Esophagus squamous epithelium (tissue), 5 donors: ENCODE measurements around the gene SLC24A3. TPM values are rescaled to one million over a fixed set of nuclear protein-coding genes. Genes with fewer than 3 reads are reported as not detected.

Source experiments
- DNase-seq: peaks from one replicate; lab custom pipeline; 2025; lab: John Stamatoyannopoulos, UW
- H3K27ac ChIP-seq, 4 donors: fragments of 200-600 bp; sonication (generic); one replicate each; pipeline ENCODE4 v1.5.1; 2016 to 2019; ENCODE audit warnings: mild to moderate bottlenecking in 1 of 4
- H3K27me3 ChIP-seq, 4 donors: fragments of 200-600 bp; sonication (generic); 1 replicate in 3 of 4; 2 replicates in 1 of 4; pipeline versions ENCODE4 v1.5.1 to v1.6.0; 2017 to 2021; ENCODE audit warnings: antibody characterized with exemption in 1 of 4
- H3K36me3 ChIP-seq, 3 donors: fragments of 200-600 bp; sonication (generic); one replicate each; pipeline ENCODE4 v1.5.1; 2016 to 2019
- H3K4me1 ChIP-seq, 3 donors: fragments of 200-600 bp; sonication (generic); one replicate each; pipeline ENCODE4 v1.5.1; 2017 to 2019
- H3K4me3 ChIP-seq, 4 donors: fragments of 200-600 bp; sonication (generic); 1 replicate in 3 of 4; 2 replicates in 1 of 4; pipeline ENCODE4 v1.5.1; 2016 to 2019; ENCODE audit warnings: mild to moderate bottlenecking in 2 of 4, moderate library complexity in 1 of 4
- H3K9me3 ChIP-seq, 3 donors: fragments of 200-600 bp; sonication (generic); one replicate each; pipeline ENCODE4 v1.5.1; 2016 to 2019
- CTCF ChIP-seq, 6 experiments: fragments of 450-650 bp in 4 of 6; fragments of 200-600 bp in 2 of 6; sonication (generic) in 2 of 6; IDR thresholded peaks; one replicate each; pipeline ENCODE4 v1.5.1; 2016 to 2019; ENCODE audit warnings: antibody characterized with exemption in 6 of 6, mild to moderate bottlenecking in 4 of 6, moderate library complexity in 4 of 6
- POLR2A ChIP-seq, 4 donors: fragments of 450-650 bp; IDR thresholded peaks; one replicate each; pipeline ENCODE4 v1.6.1; 2017; ENCODE audit warnings: antibody characterized with exemption in 4 of 4, mild to moderate bottlenecking in 4 of 4, moderate library complexity in 3 of 4
- WGBS, 2 donors: methylation state at CpG; one replicate each; pipeline ENCODE4 v1.1.5; 2018; 5-methylcytosine and 5-hydroxymethylcytosine counted together
- intact Hi-C: fragments of 100-400 bp; cut with DNase I; formaldehyde crosslinking; loops from one replicate; pipeline ENCODE4 v1.15.0; 2022
- total RNA-seq, 4 donors: library from RNA; depleted of rRNA; stranded (reverse); fragments of >200 nt; gene quantifications; one replicate each; pipeline ENCODE4 v1.1.0, GENCODE V29; 2016
- donor health status: DM: yes; HTN: yes; CAD: no.

The SLC24A3 gene
- total RNA-seq, 4 donors from 2014 or later: 3.0 to 8.2 (median 6.1) TPM

- TF ChIP-seq CTCF (IDR thresholded peaks at IDR 0.05) (no peak), POLR2A (IDR thresholded peaks at IDR 0.05) (no peak)
- intact Hi-C loops: no loop called here
- Histone ChIP-seq H3K27ac (no peak overlapping the region), H3K4me1 (no peaks in the 10 kb centered on the region), H3K36me3 (no peaks in the 10 kb centered on the region), H3K27me3 (no peaks in the 10 kb centered on the region), H3K9me3 (no peaks in the 10 kb centered on the region), H3K4me3 (no peak overlapping the region)
- whole genome bisulfite sequencing, 2 donors: 83 to 92% methylated on average over 1 to 2 of the region's 7 CpGs
- DNase-seq: no peak
Observed at GRCh38 chr20:19593762-19594161, 381.3 kb downstream of the SLC24A3 start.

- H3K27me3 ChIP-seq: no peaks in the 10 kb centered on the region
- no peaks in the 10 kb centered on the region for H3K4me1 ChIP-seq
- no peak for DNase-seq
- H3K9me3 ChIP-seq: no peaks in the 10 kb centered on the region
- H3K36me3 ChIP-seq: no peaks in the 10 kb centered on the region
- intact Hi-C loops: no loop called here
- H3K4me3 ChIP-seq: no peak overlapping the region
- 69 to 82% methylated on average over 4 of the region's 4 CpGs for WGBS, 2 donors
- TF ChIP-seq POLR2A (IDR thresholded peaks at IDR 0.05) (no peak), CTCF (IDR thresholded peaks at IDR 0.05) (no peak)
- H3K27ac ChIP-seq: no peak overlapping the region
Observed at GRCh38 chr20:19594896-19595295, 382.5 kb downstream of the SLC24A3 start.

GRCh38 chr20:19598117-19598850 lies 385.8 kb downstream of the SLC24A3 start:
- Histone ChIP-seq H3K36me3 (no peaks in the 10 kb centered on the region), H3K27ac (no peak overlapping the region), H3K4me3 (no peak overlapping the region), H3K27me3 (no peaks in the 10 kb centered on the region), H3K9me3 (no peaks in the 10 kb centered on the region), H3K4me1 (no peaks in the 10 kb centered on the region)
- intact Hi-C loops: no loop called here
- TF ChIP-seq CTCF (IDR thresholded peaks at IDR 0.05) (no peak), POLR2A (IDR thresholded peaks at IDR 0.05) (no peak)
- 65 to 67% methylated on average over 3 to 4 of the region's 4 CpGs for WGBS, 2 donors
- DNase-seq: no peak

- DNase-seq: no peak
- H3K27me3 ChIP-seq: no peaks in the 10 kb centered on the region
- no peaks in the 10 kb centered on the region for H3K36me3 ChIP-seq
- 91 to 93% methylated on average over 10 to 16 of the region's 20 CpGs for WGBS, 2 donors
- no peaks in the 10 kb centered on the region for H3K4me1 ChIP-seq
- H3K4me3 ChIP-seq: no peak overlapping the region
- TF ChIP-seq POLR2A (IDR thresholded peaks at IDR 0.05) (no peak), CTCF (IDR thresholded peaks at IDR 0.05) (no peak)
- no peaks in the 10 kb centered on the region for H3K9me3 ChIP-seq
- intact Hi-C loops: no loop called here
- no peak overlapping the region for H3K27ac ChIP-seq
Observed at GRCh38 chr20:19599200-19599599, 386.8 kb downstream of the SLC24A3 start.

GRCh38 chr20:19600042-19600441 lies 387.6 kb downstream of the SLC24A3 start:
- no peak overlapping the region for H3K27ac ChIP-seq
- no peak overlapping the region for H3K4me3 ChIP-seq
- intact Hi-C loops: no loop called here
- no peaks in the 10 kb centered on the region for H3K27me3 ChIP-seq
- no peak for DNase-seq
- 54 to 70% methylated on average over 3 to 4 of the region's 7 CpGs for WGBS, 2 donors
- no peaks in the 10 kb centered on the region for H3K9me3 ChIP-seq
- no peaks in the 10 kb centered on the region for H3K36me3 ChIP-seq
- TF ChIP-seq CTCF (IDR thresholded peaks at IDR 0.05) (no peak), POLR2A (IDR thresholded peaks at IDR 0.05) (no peak)
- H3K4me1 ChIP-seq: no peaks in the 10 kb centered on the region
